GM18858 (cell line): Measurements from ENCODE around the gene PANX1.
"Not testable (repeated sequence)": the region's sequence is repeated elsewhere in the genome, so short reads cannot be mapped to it uniquely, and the experiment has no call there.

ENCODE experiments used
- ATAC-seq: cut with Tn5 transposase; IDR thresholded peaks from one replicate; pipeline ENCODE4 v1.9.1; 2021; ENCODE audit not compliant: unreplicated experiment

PANX1 gene

DNA sequence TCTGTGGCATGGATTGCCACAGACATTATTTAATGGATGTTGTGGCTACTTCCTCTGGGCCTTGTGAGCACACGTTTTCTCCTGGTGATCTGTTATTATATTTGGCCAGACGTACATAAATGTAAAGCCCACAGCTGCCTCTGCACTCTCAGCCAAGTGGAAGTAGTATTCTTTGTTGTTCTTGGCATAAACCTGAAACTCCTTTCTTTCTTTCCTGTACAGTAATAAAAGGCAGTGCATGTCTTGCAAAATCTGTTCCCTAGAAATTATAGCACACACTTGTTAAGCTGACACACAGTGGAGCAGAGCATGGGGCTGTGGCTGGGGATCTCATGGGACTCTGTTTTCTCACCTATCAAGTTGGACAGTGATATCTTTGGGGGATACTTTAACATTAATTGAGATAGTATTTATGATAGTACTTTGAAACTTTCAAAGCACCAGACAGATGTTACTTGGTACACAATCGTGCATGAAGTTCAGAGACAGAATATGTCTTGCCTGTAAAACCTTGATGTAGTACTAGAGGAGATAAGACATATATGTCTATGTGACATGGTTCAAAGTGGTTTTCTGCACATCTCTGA lies 20.9 kb downstream of the PANX1 start:
- ATAC-seq, result no peak

DNA sequence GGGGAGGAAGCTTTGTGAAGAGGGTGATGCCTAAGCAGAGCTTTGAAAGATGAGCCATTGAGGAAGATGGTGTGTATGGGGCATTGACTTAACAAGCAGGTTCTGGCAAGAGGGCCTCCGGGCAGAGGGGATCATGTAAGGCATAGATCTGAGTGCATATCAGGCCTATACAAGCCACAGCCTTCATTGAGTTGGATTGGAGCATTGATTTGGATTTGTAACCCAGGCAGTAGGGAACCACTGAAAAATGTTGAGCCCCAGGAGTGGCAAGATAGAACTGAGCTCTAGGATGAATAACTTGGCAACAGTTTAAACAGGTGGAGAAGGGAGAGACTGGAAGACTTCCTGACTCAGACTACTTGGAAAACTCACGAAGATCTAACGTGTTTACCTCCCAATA lies 21.4 kb downstream of the PANX1 start:
- ATAC-seq, result no peak

DNA sequence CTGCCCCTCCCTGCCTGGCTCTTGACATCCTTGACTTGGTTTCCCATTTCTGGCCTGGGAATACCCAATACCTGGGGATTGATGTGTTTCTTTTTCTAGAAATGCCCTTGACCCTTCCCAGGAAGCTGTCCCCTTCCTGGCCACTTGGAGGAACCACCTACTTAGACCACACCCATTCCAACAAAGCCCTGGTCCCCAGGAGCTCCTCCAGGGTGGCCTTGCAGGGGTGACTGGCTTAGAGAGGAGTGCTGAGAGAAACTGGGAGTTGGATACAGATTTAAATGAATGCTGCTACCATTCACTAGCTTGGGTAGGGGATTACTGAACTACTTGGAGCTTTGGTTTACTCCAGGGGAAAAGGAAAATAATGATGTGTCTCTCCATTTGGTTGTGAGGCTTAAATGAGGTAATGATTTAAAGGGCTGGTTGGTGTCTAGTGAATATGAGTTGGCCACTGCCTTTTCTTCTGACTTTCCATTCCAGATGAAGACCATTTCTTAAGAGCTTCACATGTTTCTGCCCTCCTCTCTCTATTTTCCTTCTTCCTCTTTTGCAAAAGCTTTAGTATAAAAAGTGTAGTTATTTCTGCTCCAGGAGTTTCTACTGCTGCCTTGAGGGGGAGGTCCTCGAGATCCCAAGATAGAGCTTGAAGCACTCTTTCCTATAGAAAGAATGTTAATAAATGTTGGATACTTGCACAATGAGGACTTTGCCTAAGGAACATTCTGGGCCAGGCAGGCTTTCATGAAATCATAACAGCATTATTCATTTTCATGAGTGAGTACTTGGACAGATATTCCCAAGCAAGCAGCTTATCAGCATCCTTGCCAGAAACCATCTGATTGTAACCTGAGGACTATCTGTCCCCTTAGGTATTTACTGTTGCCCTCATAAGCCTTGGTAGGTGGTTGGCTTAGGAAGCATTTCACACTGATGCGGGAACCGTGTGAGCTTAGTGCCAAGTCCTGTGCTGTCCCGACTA lies 22.4 kb downstream of the PANX1 start:
- ATAC-seq, result no peak

DNA sequence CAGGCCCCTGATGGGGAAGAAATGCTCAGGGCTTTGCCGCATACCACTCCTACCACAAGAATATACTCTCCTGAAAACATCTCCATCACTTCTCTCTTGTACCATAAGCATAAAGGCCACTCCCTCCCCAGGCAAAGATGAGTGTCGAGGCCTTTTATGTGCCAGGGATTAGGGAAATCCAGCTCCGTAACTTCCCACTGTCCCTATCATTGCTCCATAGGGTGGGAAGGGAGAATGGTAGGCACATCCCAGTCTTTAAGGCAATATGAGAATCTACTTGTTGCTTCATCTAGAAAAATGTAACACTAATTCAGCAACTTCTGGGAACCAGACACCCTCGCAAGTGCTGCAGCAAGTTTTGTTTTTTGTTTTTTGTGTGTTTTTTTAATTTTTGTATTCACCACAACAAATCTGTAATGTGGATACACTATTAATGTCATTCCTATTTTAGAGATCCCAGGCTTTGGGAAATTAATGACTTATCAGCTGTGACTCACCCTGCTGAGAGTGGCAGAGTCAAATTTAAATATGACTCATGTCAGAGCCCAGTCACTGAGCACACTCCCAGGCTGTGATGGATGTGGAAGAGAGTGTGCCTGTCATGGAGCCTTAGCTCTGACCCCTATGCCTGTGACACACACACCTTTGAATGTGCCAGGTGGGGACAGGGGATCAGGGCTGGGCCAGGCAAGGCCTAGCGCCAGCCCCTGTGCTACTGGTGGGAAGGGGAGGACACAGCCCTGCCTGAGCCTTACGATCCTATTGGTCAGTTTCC lies 23.4 kb downstream of the PANX1 start:
- peak; percentile 43 for ATAC-seq

DNA sequence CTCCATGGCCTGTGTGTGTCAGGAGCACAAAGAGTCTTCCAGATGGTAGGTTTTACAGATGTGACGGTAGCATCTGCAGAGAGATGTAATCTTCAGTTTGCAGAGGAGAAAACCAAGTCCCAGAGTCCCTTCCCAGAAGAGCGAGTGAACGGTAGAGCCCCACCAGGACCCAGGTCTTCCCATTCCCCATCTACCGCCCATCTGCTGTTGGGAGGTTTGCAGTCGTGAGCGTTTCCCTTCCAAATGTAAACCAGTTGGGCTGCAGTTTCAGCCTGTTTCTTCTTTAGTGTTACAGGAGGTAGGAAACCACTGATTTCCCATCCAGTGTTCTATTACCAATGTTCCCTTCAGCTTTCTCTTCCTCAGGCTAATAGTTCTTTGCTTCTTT lies 24.0 kb downstream of the PANX1 start:
- no peak for ATAC-seq

DNA sequence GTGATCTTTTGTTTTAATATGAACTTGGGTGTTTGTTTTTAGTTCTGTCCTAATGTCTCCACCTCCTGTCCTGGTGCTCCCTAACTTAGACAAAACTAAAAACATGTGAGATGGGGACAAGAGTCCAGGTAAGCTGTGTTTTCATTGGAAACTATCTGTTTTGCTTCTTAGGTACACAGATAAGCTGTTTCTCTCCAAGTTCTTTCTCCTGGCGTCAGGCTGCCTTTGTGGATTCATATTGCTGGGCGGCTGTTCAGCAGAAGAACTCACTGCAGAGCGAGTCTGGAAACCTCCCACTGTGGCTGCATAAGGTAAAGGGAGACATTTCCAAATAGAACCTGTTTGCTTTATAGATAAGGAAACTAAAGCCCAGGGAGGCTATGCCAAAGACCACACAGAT lies 24.7 kb downstream of the PANX1 start:
- no peak for ATAC-seq

DNA sequence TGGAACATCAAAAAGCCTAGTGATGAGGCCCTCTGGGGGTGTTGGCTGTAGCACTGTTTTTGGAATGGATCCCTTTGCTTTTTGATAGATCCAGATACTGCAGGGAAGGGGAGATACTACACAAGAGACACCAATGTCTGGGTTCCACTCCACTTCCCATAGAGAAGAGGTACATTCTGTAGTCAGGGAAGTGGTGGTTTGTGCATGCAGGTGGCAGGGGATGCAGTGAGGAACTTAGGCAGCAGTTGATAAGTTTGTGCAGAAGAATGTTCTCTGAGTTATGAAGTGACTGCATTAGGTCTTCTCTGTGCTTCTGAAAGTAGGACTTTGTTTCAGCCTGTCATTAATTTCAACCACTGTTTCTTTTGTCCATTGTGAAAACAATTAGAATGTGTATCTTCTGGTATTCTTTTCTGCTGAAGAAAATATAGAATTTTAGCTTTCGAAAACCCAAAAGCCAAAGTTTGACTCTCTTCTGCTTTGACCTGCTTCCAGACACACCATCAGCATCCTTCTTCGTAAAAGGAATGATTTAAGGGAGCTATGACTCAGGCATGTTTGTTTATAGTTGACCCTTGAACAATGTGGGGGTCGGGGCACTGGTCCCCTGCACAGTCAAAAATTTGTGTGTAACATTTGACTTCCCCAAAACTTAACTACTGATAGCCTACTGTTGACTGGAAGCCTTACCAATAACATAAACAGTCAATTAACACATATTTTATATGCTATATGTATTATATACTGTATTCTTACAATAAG lies 25.6 kb downstream of the PANX1 start:
- no peak for ATAC-seq

DNA sequence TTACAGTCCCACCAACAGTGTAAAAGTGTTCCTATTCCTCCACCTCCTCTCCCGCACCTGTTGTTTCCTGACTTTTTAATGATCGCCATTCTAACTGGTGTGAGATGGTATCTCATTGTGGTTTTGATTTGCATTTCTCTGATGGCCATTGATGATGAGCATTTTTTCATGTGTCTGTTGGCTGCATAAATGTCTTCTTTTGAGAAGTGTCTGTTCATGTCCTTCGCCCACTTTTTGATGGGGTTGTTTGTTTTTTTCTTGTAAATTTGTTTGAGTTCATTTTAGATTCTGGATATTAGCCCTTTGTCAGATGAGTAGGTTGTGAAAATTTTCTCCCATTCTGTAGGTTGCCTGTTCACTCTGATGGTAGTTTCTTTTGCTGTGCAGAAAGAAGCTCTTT lies 28.7 kb downstream of the PANX1 start:
- ATAC-seq, result not testable (repeated sequence)

DNA sequence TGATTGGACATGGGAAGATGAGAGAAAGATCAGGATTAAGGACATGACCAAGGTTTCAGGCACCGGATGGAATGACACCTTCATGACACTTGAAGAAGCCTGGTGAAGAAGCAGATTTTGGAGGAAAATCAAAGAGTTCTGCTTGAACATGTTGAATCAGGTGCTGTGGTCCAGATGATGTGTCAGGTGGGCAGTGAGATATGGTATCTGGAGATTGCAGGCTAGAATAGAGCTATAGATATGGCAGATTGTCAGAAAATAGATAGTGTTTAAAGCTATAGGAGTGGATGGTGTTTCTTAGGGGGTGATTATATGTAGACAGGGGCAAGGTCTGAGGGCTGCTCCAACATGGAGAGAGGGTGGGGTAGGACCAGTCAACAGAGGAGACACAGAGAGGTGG lies 40.2 kb downstream of the PANX1 start:
- no peak for ATAC-seq

DNA sequence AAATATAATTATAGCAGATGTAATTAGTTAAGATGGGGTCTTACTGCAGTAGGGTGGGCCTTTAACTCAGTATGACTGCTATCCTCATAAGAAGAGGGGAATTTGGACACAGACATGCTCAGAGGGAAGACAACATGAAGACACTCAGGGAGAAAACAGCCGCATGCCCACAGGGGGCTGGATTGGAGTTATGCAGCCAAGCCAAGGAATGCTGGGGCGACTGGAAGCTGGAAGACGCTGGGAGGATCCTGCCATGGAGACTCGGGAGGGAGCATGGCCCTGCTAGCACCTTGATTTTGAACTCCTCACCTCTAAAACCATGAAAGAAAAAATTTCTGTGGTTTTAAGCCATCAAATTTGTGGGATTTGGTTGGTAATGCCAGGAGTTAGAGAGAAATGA lies 40.9 kb downstream of the PANX1 start:
- ATAC-seq, result no peak

DNA sequence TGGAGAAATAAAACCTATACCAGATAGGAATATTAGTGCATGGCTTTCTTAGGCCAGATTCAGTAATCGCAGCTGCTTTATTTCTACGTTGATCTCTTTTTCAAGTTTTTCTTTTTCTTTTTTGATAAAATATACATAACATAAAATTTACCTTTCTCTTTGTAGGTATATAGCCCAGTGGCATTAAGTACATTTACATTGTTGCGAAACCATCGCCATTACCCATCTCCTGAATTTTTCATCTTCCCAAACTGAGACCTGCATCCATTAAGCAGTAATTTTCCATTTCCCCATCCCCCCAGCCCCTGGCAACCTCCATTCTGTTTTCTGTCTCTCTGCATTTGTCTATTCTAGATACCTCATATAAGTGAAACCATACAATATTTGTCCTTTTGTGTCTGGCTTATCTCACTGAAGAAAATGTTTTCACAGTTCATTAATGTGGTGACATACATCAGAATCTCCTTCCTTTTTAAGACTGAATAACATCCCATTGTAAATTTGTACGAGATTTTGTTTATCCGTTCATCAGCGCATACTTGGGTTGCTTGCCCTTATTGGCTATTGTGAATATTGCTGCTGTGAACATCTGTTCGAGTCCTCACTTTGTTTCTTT lies 41.4 kb downstream of the PANX1 start:
- no peak for ATAC-seq

DNA sequence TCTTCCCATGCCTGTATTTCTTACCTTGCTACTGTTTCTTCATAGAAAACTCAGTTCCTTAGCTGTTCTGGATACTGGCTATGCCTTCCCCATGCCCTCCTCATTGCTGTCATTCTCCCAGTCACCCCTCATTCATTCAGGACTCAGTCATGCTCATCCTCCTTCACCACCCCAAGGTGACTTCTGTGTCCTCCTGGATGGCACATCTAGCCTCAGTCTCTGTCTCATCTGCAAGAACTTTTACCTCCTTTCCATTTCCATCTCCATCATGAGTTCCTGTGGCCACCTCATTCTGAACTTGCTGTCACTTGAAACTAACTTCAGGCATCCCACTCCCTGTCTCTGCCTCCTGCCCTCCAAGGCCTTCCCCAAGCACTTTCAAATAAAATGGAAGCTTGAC lies 42.3 kb downstream of the PANX1 start:
- ATAC-seq, result no peak

DNA sequence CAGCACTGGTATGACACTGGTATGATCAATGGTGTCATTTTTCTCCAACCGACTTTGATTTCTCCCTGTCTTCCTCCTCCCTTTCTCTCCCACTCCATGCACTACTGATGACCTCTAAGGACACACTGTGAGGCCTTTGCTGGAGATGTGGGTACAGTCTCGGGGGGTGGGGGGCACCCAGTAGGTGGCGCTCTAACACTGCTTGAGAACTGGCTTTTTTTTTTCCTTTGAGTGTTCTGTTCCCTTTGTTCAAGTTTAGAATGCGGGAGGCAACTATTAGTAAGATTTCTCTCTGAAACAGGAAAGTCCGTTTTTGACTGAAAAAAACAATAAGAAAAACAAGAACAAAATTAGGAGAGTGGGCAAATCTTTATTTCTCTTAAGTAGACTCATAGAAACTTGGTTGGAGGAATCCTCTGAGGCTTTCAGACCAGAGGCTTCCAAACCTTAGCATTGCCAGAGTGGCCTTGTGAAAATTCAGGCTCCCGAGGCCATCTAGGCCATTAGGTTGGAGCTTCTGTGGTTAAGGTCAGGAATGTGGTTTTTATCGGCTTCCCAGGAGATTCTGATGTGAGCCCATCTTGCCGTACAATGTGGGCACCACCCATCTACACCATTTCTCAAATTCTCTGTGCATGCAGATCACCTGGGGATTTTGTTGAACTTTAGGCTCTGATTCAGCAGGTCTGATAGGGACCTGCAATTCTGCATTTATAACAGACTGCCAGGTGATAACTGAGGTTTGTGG lies 43.2 kb downstream of the PANX1 start:
- no peak for ATAC-seq

DNA sequence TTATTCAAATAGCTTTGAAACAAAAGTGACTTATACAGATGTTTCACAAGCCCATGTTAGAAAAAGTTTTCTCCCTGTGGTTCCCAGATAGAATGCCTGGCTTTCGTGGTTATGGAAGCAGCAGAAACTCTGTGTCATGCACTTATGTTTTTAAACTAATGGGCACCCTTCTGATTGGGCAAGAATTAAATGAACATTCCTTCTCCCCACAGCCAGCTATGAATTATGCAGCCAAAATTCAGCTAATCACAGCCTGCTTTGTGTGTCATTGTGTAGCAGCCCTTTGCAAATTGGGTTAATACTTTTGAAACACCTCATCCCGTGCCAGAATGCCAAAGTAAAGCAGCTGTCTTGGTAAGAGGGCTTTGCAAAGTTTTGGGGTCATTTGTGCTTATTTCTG lies 46.9 kb downstream of the PANX1 start:
- no peak for ATAC-seq

DNA sequence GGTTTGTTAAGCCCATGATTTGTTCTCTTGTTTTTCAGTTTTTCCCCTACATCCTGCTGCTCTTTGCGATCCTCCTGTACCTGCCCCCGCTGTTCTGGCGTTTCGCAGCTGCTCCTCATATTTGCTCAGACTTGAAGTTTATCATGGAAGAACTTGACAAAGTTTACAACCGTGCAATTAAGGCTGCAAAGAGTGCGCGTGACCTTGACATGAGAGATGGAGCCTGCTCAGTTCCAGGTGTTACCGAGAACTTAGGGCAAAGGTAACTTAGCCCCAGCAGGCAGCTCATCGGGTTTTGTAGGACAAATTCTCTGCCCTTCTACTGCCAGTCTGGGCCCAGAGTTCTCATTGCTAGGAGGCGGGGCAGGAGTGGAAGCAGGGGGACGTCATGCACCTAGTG lies 49.7 kb downstream of the PANX1 start:
- no peak for ATAC-seq

DNA sequence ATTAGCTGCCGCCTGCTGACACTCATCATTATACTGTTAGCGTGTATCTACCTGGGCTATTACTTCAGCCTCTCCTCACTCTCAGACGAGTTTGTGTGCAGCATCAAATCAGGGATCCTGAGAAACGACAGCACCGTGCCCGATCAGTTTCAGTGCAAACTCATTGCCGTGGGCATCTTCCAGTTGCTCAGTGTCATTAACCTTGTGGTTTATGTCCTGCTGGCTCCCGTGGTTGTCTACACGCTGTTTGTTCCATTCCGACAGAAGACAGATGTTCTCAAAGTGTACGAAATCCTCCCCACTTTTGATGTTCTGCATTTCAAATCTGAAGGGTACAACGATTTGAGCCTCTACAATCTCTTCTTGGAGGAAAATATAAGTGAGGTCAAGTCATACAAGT lies 51.1 kb downstream of the PANX1 start:
- no peak for ATAC-seq

DNA sequence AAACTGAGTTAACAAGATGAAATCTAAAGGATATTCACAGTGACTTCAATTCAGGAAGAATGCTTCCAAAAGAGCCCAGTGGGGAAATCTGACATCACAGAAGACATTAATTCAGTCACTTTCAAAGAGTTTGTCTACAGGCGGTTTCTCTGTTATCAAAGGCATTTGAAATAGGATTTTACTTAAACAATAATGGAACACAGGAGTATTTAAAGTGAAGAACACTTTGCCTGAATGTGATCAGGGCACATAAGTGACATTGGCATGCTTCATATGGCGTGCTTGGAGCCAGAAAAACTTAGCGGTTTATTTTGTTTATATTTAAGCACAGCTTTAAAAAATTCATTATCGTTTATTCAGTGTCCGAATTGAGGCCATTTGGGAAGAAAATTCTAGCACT lies 52.9 kb downstream of the PANX1 start:
- no peak for ATAC-seq

DNA sequence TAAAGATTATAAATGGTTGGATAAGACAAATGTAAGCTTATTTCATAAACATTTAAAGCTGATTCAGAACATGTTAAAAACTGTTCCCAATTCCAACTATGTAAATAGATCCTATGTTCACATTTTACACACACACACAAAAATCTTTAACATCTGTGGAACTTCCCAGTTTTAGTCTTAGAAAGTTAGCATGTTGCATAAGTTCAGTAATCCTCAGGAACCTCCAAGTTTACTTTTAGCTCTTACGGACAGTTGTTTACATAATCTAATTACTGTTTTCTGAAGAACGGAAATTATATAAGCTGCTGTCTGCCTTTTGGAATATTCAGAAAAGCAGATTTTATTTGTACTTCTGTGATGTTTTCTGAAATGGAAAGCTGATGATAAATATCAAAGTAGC lies 53.3 kb downstream of the PANX1 start:
- ATAC-seq, result no peak

DNA sequence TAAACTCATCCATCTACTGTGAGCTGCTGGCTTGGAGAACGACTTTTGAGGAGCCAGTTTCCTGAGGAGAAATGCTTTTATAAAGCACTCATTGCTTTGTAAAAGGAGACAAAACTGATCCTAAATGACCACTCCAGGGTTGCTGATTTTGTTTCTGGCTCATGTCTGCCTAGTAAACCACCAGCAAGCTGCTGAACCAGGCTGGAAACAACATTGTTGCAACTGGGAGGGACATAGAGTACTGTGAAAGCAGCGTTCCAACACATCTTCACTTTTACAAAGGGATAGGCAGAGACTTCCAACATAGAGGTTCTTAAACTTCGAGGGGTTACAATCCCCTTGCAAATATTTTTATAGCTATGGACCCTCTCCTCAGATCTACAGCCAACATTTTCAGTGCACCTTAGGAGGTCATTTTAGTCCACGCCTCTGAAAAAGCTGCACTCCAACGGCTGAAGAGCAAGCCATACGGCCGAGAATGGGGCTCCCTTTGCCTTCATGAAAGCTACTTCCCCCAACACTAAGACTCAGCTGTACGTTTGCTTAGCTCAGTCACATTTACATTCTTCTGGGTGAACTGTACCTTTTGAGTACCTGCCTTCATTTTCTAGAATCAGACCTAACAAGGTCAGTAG lies 54.7 kb downstream of the PANX1 start:
- ATAC-seq, result no peak

DNA sequence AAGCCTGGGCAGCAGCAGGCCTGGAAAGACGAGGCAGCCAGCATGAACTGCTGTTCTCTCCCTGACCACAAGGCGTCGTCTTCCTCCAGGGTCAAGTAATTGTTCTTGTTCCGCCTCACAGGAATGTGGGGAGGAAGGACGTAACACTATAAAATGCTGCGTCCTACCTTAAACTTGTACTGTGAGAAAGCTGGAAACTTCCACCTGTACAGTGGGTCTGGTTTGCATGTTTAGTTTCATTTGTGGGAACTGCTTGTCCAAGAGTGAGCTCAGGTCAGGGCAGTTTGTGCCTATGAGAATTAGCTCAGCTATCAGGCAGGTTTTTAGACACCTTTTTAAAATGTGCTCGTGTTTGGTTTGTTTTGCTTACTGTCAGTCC lies 55.2 kb downstream of the PANX1 start:
- peak; percentile 57 for ATAC-seq
